T-cell (primary cell): ENCODE measurements around the gene CFD. TPM values are rescaled to one million over a fixed set of nuclear protein-coding genes. Genes with fewer than 3 reads are reported as not detected.
"Not testable (repeated sequence)": the region's sequence is repeated elsewhere in the genome, so short reads cannot be mapped to it uniquely, and the experiment has no call there.

ENCODE experiments used
- ATAC-seq, 4 experiments: fragments of 200-7000 bp in 3 of 4; fragments of 150-1000 bp in 1 of 4; cut with Tn5 transposase; replicated peaks in 1 of 4; 1 replicate in 3 of 4; 2 replicates in 1 of 4; pipeline ENCODE4 v1.10.0; 2021; ENCODE audit warnings: moderate library complexity in 3 of 4, mild to moderate bottlenecking in 2 of 4, moderate number of reproducible peaks in 1 of 4
- CTCF ChIA-PET, 2 donors: fragments of 300-600 bp; sonication (Branson Sonifier 250); formaldehyde crosslinking; loops; one replicate each; lab custom pipeline; 2022; ENCODE audit warnings: antibody characterized with exemption in 2 of 2; lab: Charles Lee
- POLR2A ChIA-PET, 2 donors: fragments of 300-600 bp; sonication (Branson Sonifier 250); formaldehyde crosslinking; loops; one replicate each; lab custom pipeline; 2022; ENCODE audit warnings: antibody characterized with exemption in 2 of 2; lab: Charles Lee
- DNase-seq, 35 experiments: peaks; one replicate each; pipeline versions ENCODE4 v3.0.0 to v3.0.0-alpha.2; 2013 to 2023
- H3K27ac ChIP-seq: one replicate; pipeline ENCODE4 v1.5.1; 2013; ENCODE audit warnings: low read length
- H3K27me3 ChIP-seq, 2 experiments: replicated peaks in 1 of 2; 1 replicate in 1 of 2; 2 replicates in 1 of 2; pipeline versions ENCODE4 v1.6.1 to v1.7.0; 2013; ENCODE audit warnings: low read length in 1 of 2, mixed read lengths in 1 of 2; ENCODE audit not compliant: control insufficient read depth in 2 of 2, insufficient read depth in 2 of 2; ENCODE audit errors: extremely low read depth in 1 of 2
- H3K36me3 ChIP-seq, 2 donors: 1 replicate in 1 of 2; 2 replicates in 1 of 2; pipeline versions ENCODE4 v1.6.1 to v1.7.0; 2013; ENCODE audit warnings: low read length in 1 of 2; ENCODE audit not compliant: control insufficient read depth in 2 of 2, insufficient read depth in 1 of 2; ENCODE audit errors: extremely low read depth in 1 of 2
- H3K4me1 ChIP-seq, 2 experiments: 1 replicate in 1 of 2; 2 replicates in 1 of 2; pipeline versions ENCODE4 v1.6.1 to v1.7.0; 2013; ENCODE audit warnings: low read length in 2 of 2, mixed read lengths in 1 of 2; ENCODE audit not compliant: insufficient read depth in 2 of 2, control insufficient read depth in 1 of 2; ENCODE audit errors: extremely low read depth in 1 of 2
- H3K4me3 ChIP-seq, 2 donors: 1 replicate in 1 of 2; 2 replicates in 1 of 2; pipeline versions ENCODE4 v1.5.1 to v1.7.0; 2013; ENCODE audit warnings: mild to moderate bottlenecking in 2 of 2, low read length in 1 of 2, moderate library complexity in 1 of 2; ENCODE audit not compliant: control insufficient read depth in 1 of 2; ENCODE audit errors: extremely low read depth in 1 of 2
- H3K9me3 ChIP-seq: 2 replicates; pipeline ENCODE4 v1.7.0; 2013
- H3K27ac Mint-ChIP-seq, 2 donors: one replicate each; pipeline ENCODE4 v1.8.0; 2020 to 2021; ENCODE audit warnings: mild to moderate bottlenecking in 2 of 2, mixed read lengths in 2 of 2
- H3K27me3 Mint-ChIP-seq, 2 donors: one replicate each; pipeline ENCODE4 v1.8.0; 2021 to 2022; ENCODE audit warnings: mixed read lengths in 2 of 2
- H3K36me3 Mint-ChIP-seq: one replicate; pipeline ENCODE4 v1.8.0; 2021; ENCODE audit warnings: mixed read lengths
- H3K4me1 Mint-ChIP-seq, 3 donors: one replicate each; pipeline ENCODE4 v1.8.0; 2020 to 2022; ENCODE audit warnings: mixed read lengths in 3 of 3, mild to moderate bottlenecking in 1 of 3
- H3K4me3 Mint-ChIP-seq, 3 donors: one replicate each; pipeline ENCODE4 v1.8.0; 2020 to 2022; ENCODE audit warnings: mild to moderate bottlenecking in 3 of 3, mixed read lengths in 3 of 3, moderate library complexity in 3 of 3
- H3K9me3 Mint-ChIP-seq, 3 donors: one replicate each; pipeline ENCODE4 v1.8.0; 2020 to 2022; ENCODE audit warnings: mixed read lengths in 3 of 3
- WGBS: methylation state at CpG from one replicate; pipeline ENCODE4 v1.1.5; 2013; ENCODE audit warnings: missing lambda C conversion rate; ENCODE audit not compliant: insufficient coverage; 5-methylcytosine and 5-hydroxymethylcytosine counted together
- total RNA-seq, 35 experiments: library from RNA in 6 of 35; stranded (reverse) in 6 of 35; fragments of 120-200 nt in 1 of 35; gene quantifications; one replicate each; pipeline versions ENCODE4 v1.2.1 to v1.2.4 and lab custom pipeline; 2013 to 2026

CFD gene
- total RNA-seq, 5 donors from 2014 or later (not counting 1 experiment from before 2014, with no cell fraction given) = 2.8 to 10.3 (median 5.6) TPM

DNA sequence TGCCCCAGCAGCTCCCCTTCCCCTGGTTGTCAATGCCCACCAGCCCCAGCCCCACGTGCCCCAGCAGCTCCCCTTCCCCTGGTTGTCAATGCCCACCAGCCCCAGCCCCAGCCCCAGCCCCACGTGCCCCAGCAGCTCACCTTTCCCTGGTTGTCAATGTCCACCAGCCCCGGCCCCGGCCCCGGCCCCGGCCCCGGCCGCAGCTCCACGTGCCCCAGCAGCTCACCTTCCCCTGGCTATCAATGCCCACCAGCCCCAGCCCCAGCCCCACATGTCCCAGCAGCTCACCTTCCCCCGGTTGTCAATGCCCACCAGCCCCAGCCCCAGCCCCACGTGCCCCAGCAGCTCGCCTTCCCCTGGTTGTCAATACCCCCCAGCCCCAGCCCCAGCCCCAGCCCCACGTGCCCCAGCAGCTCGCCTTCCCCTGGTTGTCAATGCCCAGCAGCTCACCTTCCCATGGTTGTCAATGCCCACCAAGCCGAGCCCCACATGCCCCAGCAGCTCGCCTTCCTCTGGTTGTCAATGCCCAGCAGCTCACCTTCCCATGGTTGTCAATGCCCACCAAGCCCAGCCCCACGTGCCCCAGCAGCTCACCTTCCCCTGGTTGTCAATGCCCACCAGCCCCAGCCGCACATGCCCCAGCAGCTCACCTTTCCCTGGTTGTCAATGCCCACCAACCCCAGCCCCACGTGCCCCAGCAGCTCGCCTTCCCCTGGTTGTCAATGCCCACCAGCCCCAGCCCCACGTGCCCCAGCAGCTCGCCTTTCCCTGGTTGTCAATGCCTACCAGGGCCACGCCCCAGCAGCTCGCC, 19.5 kb downstream of the CFD start:
- not testable (repeated sequence) for H3K4me1 Mint-ChIP-seq, H3K27me3 Mint-ChIP-seq, H3K4me3 ChIP-seq, H3K9me3 ChIP-seq, H3K4me1 ChIP-seq, H3K4me3 Mint-ChIP-seq, DNase-seq, H3K27ac Mint-ChIP-seq, H3K27ac ChIP-seq, H3K9me3 Mint-ChIP-seq, ATAC-seq, H3K27me3 ChIP-seq
- H3K36me3 ChIP-seq = peaks cover 20 to 45% of the 10 kb centered on the region in 2 donors
- 93% methylated on average over 15 of the region's 24 CpGs for whole genome bisulfite sequencing
- ChIA-PET CTCF (interaction anchor here (0.6 to 1.1 kb wide), 4 partner anchors 8 to 124 kb away, joined by 3 to 9 read pairs (median 6); no protein-coding TSS in a partner anchor), POLR2A (interaction anchor here in 1 of 2 donors (0.6 to 1.2 kb wide), 2 partner anchors 13 to 181 kb away, joined by 3 read pairs; no protein-coding TSS in a partner anchor)
- H3K36me3 Mint-ChIP-seq = peaks cover 13% of the 10 kb centered on the region

DNA sequence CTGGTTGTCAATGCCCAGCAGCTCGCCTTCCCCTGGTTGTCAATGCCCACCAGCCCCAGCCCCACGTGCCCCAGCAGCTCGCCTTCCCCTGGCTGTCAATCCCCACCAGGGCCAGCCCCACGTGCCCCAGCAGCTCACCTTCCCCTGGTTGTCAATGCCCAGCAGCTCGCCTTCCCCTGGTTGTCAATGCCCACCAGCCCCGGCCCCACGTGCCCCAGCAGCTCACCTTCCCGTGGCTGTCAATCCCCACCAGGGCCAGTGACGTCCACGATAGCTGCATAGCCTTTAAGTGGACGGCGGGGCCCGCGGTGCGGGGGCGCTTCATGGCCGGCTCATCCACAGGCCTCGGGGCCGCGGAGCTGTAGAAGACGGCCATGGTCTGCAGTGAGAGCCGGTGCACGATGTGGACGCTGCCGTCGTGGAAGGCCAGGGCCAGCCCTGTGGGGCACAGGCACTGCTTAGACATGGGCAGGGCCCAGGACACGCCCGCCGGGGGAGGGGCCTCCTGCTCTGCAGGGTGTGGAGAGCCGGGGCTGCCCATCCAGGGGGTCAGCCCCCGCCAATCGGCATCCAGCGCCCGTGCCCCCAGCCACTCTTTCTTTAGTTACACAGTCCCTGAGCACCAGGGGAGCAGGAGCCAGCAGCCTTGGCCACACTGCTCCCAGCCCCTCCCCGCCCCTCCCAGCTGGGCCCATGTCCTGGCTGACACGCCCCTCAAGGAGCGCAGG, 20.4 kb downstream of the CFD start:
- H3K27ac ChIP-seq = no peak overlapping the region
- Mint-ChIP-seq H3K9me3 (no peaks in the 10 kb centered on the region), H3K36me3 (peaks cover 13% of the 10 kb centered on the region), H3K4me3 (no peak overlapping the region), H3K4me1 (peaks cover 0 to 3% (median 0%) of the 10 kb centered on the region in 3 donors), H3K27me3 (no peaks in the 10 kb centered on the region), H3K27ac (no peak overlapping the region)
- WGBS = 95% methylated on average over 33 of the region's 37 CpGs
- ATAC-seq (no peak), DNase-seq (no peak)
- H3K4me3 ChIP-seq = no peak overlapping the region
- ChIA-PET CTCF (interaction anchor here in 1 of 2 donors (1.1 kb wide), 1 partner anchor 40 kb away, joined by 3 read pairs; no protein-coding TSS in a partner anchor), POLR2A (interaction anchor here in 1 of 2 donors (0.7 kb wide), 1 partner anchor 106 kb away, joined by 8 read pairs; no protein-coding TSS in a partner anchor)
- H3K27me3 ChIP-seq = no peaks in the 10 kb centered on the region
- H3K4me1 ChIP-seq = peaks cover 0 to 11% of the 10 kb centered on the region in 2 experiments
- H3K9me3 ChIP-seq = no peaks in the 10 kb centered on the region
- H3K36me3 ChIP-seq = peaks cover 24 to 54% of the 10 kb centered on the region in 2 donors

DNA sequence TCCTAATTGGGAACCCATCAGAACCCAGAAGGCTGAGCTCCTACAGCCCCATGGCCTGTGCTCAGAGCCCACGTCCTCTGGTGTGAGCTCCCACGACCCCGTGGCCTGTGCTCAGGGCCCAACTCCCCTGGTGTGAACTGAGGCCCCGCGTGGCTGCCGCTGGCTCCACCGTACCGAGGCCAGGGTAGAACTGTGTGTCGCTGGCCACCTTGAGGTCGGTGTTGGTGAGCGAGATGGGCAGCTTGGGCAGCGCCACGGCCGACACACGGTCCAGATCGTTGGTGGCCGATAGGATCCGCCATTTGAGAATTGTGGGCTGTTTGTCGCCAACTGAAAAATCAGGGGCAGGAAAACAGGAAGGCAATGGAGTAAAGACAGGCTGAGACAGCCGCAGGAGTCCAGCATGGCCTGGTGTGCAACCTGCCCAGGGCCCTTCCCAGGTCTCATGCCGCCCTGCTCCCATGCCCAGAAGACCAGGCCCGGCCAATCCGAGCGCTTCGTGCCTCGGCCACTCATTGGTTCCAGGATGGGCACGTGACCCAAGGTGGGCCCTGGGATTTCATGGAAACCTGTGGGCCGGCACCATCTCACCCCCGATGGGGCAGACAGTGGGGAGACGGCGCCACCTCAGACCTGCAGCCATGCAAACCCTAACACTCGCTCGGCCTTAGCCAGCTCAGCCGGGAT, 22.1 kb downstream of the CFD start:
- H3K36me3 ChIP-seq = peaks cover 27 to 68% of the 10 kb centered on the region in 2 donors
- H3K36me3 Mint-ChIP-seq = peaks cover 8% of the 10 kb centered on the region
- ChIA-PET CTCF (no interaction called here), POLR2A (no interaction called here)
- no peak for ATAC-seq
- H3K27ac Mint-ChIP-seq = no peak overlapping the region
- peaks cover 0 to 20% of the 10 kb centered on the region in 2 experiments for H3K4me1 ChIP-seq
- no peak overlapping the region for H3K4me3 ChIP-seq
- peaks cover 0 to 3% (median 0%) of the 10 kb centered on the region in 3 donors for H3K4me1 Mint-ChIP-seq
- 97% methylated on average over 31 of the region's 34 CpGs for WGBS
- H3K9me3 ChIP-seq = no peaks in the 10 kb centered on the region
- no peaks in the 10 kb centered on the region for H3K27me3 ChIP-seq
- no peaks in the 10 kb centered on the region for H3K27me3 Mint-ChIP-seq
- no peak for DNase-seq
- no peak overlapping the region for H3K4me3 Mint-ChIP-seq
- no peak overlapping the region for H3K27ac ChIP-seq
- H3K9me3 Mint-ChIP-seq = no peaks in the 10 kb centered on the region

DNA sequence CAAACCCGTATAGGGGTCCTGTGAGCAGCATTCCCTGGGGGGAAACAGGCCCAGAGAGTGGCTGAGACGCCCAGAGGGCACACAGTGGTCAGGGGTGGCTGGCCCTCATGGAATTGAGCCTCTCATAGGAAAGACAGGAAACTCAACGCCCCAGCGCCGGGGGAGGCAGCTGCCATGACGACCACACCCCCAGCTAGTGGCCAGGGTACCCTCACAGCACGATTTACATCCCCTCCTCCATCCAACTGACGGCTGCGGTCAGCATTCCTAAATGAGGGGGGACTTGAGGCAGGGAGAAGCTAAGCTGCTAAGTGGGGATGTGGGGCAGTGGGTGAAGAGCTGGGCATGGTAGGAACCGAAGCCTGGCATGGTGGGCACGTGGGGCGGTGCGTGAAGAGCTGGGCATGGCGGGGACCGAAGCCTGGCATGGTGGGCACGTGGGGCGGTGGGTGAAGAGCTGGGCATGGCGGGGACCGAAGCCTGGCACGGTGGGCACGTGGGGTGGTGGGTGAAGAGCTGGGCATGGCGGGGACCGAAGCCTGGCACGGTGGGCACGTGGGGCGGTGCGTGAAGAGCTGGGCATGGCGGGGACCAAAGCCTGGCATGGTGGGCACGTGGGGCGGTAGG, 23.5 kb downstream of the CFD start:
- POLR2A ChIA-PET = interaction anchor here in 1 of 2 donors (0.5 to 0.6 kb wide), 2 partner anchors 16 to 1395 kb away, joined by 4 read pairs; no protein-coding TSS in a partner anchor
- Histone ChIP-seq H3K4me3 (no peak overlapping the region), H3K27ac (no peak overlapping the region), H3K36me3 (peaks cover 35 to 70% of the 10 kb centered on the region in 2 donors), H3K9me3 (no peaks in the 10 kb centered on the region), H3K27me3 (no peaks in the 10 kb centered on the region), H3K4me1 (peaks cover 0 to 34% of the 10 kb centered on the region in 2 experiments)
- 89% methylated on average over 8 of the region's 30 CpGs for WGBS
- CTCF ChIA-PET = interaction anchor here in 1 of 2 donors (0.6 kb wide), 2 partner anchors 15 to 101 kb away, joined by 3 to 4 read pairs; partner anchors contain the start of gene WDR18
- Mint-ChIP-seq H3K27ac (no peak overlapping the region), H3K9me3 (no peaks in the 10 kb centered on the region), H3K36me3 (peaks cover 8% of the 10 kb centered on the region), H3K4me1 (peaks cover 0 to 10% (median 0%) of the 10 kb centered on the region in 3 donors), H3K4me3 (no peak overlapping the region), H3K27me3 (no peaks in the 10 kb centered on the region)
- ATAC-seq (no peak), DNase-seq (no peak)

- Histone ChIP-seq H3K36me3 (peaks cover 35 to 71% of the 10 kb centered on the region in 2 donors), H3K27ac (no peak overlapping the region), H3K4me1 (peaks cover 0 to 40% of the 10 kb centered on the region in 2 experiments), H3K4me3 (no peak overlapping the region), H3K9me3 (no peaks in the 10 kb centered on the region), H3K27me3 (no peaks in the 10 kb centered on the region)
- peaks cover 8% of the 10 kb centered on the region for H3K36me3 Mint-ChIP-seq
- no peaks in the 10 kb centered on the region for H3K9me3 Mint-ChIP-seq
- H3K4me1 Mint-ChIP-seq = peaks cover 0 to 15% (median 3%) of the 10 kb centered on the region in 3 donors
- POLR2A ChIA-PET = interaction anchor here in 1 of 2 donors (0.5 to 0.6 kb wide), 2 partner anchors 16 to 1394 kb away, joined by 4 read pairs; no protein-coding TSS in a partner anchor
- DNase-seq (no peak), ATAC-seq (no peak)
- no peak overlapping the region for H3K4me3 Mint-ChIP-seq
- no peaks in the 10 kb centered on the region for H3K27me3 Mint-ChIP-seq
- H3K27ac Mint-ChIP-seq = no peak overlapping the region
- 93% methylated on average over 22 of the region's 22 CpGs for WGBS
- CTCF ChIA-PET = interaction anchor here in 1 of 2 donors (0.6 kb wide), 1 partner anchor 14 kb away, joined by 4 read pairs; no protein-coding TSS in a partner anchor
These were observed 24.3 kb downstream of the CFD start for GRCh38 chr19:883661-884211.
